HG03025 (cell line): ENCODE measurements around the gene PROX2.

Experiments
- ATAC-seq: cut with Tn5 transposase; IDR thresholded peaks from one replicate; pipeline ENCODE4 v1.9.1; 2021; ENCODE audit warnings: mild to moderate bottlenecking, moderate library complexity; ENCODE audit not compliant: unreplicated experiment, low FRiP score

PROX2 gene

DNA sequence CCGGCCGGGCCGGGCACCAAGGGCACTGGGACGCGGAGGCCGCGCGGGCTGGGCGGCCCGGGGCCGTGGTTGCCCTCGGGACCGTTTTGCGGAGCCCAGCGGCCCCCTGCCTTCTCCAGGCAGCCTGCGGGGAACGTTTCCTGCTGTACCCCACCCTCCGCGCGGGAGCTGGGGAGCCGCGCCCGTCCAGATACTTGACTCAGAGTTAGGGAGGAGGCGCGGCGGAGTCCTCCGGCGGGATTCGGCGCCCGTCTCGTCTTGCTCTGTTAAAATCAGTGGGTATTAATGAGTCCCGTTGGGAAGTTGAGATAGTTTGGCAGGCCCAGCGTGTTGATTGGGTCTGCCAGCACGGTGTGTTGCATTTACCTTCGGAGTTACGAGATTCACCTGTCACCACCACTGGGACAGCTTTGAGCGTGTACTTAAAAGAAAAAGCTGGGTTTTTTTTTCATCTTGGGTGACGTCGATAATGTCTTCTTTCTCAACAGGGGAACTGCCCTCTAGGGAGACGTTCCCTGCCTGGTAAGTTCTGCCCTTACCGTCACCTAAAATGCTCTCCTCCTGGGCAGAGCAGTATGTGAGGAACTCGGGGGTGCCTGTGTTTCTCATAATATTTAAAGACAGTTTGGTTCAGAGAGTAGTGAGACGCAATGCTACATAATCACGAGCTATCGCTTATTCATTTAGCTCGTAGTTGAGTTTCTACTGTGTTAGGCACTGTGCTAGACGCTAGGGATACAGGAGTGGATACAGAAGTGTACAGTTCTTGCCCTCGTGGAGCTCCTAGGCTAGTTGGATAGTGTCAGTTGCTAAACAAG is 6.4 kb upstream of the PROX2 start:
- peak; percentile 40 for ATAC-seq

DNA sequence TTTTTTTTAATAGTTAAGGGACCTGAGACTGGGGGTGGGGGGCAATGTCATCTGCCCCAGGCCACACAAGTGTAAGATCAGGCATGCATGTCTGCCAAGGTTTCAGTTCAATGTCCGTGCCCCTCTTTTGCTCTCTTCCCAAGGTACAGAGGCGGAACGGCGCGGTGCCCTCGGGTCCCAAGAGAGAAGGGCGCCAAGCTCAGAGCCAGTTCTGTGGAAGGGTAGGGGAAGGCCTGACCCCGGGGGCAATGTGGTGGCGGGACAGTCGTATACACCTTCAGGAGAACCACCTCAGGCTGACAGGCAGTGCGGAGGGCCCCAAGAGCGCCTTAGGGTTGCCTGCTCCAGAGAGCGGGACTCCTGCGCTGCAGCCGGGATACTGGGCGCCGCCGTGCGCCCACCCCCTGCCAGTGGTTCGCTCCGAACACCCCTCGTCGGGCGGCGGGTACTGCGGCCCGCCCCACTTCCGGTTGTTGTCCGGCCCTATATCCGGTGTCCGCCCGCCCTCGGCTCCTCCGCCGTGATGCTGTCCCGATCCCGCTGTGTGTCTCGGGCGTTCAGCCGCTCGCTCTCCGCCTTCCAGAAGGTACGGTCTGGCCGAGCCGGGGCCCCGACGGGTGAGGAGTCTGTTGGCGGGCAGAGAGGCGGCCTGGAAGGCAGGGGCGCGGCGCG is 5.6 kb upstream of the PROX2 start, which contains the start of gene DLST:
DLST (plus strand) TSS at position 486 of the 672 bp plus-strand sequence; CDS start at position 524, 38 bp downstream.
- peak; percentile 91 for ATAC-seq

DNA sequence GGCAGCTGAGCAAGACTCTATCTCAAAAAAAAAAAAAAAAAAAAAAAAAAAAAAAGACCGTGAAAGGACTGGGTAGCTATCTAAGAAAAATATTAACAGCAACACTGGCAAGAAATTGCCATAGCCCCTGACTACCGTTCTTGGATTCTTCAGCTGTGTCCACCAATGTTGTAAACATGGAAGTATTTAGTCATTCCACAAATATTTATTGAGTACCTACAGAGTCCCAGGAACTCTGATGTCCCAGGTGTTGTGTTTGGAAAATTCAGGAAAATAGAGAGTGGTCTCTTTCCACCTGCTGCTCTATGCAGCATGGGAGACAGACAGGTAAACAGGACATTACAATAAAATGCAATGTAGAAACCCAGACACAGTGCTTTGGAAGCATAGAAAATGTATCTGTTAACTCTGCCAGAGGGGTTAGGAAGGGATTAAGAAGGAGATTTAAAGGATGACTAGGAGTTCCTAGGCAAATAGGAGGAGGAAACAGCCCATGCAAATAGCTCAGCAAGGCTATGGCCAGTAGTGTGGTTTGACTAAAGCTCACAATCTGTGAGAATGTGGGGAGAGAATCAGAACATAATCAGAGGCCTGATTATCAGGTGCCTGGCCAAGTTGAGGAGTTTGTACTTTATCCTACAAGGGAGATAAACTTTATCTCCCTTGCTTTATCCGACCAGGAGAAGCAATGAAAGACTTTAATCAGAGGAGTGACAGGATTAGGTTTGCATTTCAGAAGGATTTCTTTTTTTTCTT is 3.7 kb upstream of the PROX2 start:
- ATAC-seq: no peak

DNA sequence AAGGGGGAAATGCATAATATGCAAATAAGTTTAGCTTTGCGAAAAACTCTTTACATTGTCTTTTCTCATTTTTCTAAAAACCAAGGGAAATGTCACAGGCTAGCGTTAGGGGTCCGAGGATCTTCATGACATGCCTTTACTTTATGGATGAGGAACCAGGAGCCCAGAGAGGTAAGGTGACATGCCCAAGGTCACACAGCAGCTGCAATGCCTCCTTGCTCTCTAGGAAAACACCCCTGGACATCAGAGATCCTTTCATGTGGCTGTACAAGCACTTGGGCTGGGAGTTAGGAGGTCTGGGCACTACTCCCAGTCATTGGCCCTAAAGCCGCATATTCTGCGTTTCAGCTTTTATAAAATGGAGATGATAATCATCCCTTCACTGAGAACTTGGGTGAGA is 741 bp downstream of the PROX2 start:
- no peak for ATAC-seq

DNA sequence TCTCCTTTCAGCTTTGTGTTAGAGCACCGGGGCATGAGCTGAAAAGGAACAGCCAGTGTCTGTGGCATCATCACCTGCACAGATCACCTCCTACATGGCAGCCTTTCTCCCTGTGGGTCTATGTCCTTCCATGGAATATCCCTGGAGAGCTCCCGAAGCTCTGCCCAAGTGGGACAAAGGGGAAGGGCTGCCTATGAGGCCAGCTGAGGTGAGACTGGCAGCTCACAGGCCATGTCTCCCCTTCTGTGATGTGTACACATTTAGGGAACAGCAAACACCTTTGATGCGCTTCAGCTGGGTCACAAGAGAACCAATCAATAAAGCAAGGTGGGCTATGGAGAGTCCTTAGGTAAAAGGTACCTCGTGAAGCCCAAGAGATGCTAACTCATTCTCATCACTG is 4.1 kb downstream of the PROX2 start:
- ATAC-seq: no peak

DNA sequence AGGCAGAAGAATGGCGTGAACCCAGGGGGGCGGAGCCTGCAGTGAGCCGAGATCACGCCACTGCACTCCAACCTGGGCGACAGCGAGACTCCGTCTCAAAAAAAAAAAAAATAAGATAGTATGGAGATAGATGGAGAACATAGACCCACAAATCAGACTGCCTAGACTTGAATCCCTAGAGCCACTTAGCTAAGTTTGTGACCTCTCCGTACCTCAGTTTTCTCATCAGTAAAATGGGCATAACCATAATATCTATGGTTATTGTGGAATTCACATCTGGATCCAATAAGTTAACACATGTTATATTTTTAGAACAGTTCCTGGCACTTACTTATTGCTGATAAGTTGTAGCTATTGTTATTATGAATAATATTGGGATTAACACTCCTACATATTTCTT is 7.2 kb downstream of the PROX2 start:
- ATAC-seq: no peak

DNA sequence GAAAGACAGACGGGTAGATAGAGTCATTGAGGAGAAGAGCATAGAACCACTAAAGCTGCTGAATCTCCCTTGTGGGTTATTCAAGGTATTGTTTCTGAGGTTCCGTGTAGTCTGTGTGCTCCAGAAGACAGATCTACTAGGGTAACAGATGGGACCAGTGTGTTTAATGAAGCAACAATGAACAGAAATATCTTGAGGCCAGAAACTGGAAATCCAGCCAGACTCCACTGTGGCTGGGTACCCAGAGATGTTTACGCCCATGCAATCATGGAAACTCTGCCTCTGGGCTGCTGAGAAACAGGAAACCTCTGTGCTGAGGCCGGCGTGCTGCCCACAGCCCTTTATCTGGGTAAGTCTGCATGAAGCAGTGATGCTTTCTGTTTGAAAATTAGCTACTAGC is 8.3 kb downstream of the PROX2 start:
- ATAC-seq: no peak

DNA sequence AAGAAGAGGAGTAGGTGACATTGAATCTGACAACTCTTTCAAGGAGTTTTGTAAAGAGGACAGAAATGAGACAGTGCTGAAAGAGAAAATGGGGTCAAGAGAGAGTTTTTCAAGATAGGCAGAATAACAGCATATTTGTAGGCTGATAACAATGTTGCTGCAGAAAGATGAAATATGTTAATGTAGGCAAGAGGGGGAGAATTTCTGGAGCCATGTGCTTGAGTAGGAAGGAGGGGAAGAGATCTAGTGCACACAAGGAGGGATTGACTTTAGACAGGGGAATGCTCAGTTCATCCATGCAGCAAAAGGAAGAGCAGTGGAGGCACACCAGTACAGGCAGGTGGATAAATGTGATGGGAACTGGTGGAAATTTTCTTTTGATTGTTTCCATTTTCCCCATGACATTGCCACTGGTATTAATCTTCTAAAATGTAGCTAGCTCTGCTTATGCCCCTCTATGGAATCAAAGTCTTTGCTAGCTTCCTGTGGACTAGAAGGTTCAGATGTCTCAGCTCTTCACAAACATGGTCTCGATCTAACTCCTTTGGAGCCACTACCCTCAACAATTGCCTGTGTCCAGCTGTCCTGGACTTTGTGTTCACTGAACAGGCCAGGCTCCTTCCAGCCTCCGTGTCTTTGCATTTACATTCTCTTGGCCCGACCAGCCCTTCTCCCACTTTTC is 9.1 kb downstream of the PROX2 start:
- no peak for ATAC-seq

DNA sequence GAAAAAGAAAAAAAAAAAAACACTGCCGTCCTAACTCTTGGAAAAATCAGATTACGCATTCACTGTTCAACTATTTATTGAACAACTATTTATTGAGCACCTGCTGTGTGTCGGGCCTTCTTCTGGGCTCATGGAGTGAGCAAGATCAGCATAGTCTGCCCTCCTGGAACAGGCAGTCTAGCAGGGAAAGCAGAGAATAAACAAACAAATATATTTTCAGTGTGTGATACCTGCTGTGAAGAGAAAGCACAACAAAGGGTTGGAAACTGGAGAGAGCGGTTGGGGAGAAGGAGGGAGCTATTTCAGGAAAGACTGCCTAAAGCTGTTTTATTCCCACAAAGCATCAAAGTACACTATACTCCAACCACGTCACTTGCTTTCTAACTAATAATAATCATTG is 10.8 kb downstream of the PROX2 start:
- ATAC-seq: no peak

DNA sequence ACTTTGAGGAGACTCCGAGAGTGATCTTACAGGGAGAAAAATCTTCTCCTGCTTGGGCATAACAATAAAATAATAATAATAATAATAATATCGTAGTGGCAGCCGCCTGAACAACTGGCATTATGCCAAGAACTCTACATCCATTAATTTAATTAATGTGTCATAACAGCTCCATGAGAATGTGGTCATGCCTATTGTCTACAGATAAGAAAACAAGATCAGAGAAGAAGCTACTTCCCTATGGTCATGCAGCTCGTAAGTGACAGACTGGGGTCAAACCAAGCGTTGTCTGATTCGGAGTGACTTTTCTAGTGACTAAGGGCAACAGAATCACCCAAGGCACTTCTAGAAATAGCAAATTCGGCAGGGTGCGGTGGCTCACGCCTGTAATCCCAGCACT is 11.7 kb downstream of the PROX2 start:
- no peak for ATAC-seq

DNA sequence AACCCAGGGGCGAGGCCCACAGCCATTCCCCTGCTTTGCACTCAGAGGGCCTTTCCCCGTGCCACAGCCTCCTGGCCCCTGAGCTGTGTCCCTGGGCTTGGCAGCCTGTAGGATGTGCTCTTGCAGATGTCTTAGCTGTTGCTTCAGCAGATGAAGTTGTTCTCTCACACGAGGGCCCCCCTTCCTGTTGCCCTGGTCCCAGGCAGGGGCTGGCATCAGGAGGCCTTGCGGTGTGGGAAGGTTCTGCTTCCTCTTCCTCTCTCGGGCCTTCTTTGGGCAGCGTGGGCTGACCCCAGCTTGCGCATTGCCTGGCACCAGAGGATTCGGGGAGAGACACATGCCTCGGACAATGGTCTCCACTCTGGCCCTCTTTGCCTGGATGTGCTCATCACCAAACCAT is 12.7 kb downstream of the PROX2 start:
- no peak for ATAC-seq

DNA sequence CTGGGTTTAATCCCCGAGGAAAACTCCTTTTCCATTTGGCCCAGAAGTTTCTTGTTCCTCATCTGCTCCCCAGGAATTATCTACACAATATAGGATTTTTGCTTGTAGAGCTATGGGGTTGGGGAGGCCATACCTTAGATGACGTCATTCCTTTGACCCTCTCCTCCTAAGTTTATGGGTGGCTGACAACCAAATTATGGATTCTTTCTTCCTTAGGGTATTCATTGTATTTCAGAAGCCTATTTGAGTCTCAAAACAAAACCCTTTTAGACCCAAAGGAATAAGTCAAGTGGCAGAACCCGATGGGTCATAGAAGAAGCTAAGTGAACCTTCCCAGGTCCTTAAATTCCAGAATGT is 14.2 kb downstream of the PROX2 start:
- ATAC-seq: no peak

DNA sequence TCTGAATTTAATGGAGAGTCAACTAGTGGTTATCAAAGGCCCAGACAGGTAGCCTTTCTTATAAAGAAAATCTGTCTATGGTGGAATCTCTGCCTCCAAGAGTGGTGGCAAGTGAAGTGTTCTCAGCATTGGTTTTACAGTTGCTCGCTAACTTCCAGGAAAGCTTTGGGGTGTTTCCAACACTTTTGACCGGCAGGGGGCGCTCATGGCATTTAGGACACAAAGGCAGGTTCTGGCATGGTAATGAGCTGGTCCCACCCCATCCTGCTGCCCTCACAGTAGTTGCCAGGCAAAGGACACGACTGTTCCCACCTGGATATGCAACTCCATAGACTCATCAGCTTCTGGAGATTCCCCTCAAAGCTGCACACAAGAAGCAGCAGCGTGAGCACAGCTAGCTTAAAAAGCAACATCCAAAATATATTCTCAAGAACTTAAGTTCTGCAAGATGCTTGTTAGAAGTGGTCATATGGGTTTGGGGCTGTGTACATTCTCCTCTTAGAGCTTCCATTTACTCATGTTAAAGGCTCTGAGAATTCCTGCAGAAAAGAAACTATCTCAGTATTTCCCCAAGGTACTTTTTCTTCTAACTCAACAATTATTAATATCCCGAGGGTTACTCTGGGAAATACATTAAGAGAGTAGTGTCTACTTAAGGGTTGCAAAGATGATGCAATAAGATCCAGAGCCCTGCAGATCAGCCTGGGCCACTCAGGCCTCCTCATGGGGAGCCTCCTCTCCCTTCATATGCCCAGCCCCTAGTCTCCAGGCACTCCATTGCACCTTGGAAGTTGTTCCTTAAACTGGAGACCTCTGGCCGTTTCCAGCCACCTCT is 14.8 kb downstream of the PROX2 start:
- ATAC-seq: peak; percentile 59

DNA sequence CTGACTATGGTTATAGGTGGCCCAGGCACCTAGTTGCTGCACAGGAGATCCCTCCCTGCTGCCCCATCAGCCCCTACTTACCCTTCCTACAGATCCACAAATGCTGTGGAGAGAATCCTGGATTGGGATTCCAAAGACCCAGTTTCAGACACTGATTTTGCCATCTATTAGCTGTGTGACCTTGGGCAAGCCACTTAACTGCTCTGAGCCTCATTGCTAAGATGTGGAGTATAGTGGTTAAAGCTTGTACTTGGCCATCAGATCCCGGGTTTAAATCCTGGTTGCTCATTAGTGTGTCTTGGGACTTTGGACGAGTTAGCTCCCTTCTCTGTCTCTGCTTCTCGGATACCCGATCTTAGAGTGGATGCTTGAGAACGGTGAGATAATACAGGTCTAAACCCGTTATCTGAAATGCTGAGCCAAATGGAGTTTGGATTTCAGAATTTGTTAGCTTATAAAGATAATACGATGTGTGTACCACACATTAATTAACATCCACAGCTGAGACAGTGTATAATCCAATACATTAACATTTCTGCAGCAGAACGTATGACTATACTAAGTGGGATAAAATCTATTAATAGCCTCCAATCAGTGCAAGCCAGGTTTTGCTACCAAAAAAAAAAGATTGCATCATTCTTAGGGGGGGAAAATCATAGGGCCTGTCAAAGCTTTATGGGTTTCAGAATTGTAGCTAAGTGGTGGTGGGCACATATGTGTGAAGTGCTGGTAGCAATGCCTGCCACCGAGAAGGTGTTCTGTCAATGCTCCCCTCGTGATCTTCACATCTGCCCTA is 16.0 kb downstream of the PROX2 start:
- no peak for ATAC-seq

DNA sequence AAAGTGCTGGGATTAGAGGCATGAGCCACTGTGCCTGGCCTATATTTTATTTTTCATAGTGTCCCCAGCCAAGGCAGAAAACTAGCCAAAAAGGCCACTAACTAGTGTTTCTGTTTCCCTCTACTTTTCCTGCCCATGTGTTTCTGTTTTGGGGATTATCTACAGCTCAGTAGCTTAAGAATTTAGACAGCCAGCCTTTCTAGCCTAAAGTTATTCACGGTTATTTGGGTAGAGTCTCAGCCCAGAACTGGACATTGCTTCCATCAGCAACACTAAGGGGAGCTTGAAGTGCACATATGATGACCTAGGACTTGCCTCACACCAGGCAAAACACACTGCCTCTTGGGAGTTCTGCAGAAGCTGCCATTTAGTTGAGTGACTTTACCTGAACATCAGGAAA is 17.9 kb downstream of the PROX2 start:
- no peak for ATAC-seq

DNA sequence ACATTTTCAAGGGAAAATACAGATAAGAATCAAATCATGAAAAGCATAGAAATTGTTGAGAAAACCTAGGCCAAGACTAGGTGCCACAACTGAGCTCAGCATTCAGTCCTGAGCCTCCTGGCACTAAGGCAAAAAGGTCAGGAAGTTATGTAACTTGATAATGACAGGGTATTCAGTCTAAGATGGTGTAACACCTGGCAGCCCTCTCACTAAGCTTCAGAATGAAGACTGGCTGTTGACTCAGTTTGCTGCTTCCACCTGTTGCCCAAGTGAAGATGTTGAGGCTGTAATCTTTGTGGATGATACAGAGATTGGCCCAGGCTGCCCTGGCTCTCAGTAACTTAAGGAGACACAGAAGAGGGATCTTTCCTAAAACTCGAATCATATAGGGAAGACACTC is 19.6 kb downstream of the PROX2 start:
- ATAC-seq: no peak

DNA sequence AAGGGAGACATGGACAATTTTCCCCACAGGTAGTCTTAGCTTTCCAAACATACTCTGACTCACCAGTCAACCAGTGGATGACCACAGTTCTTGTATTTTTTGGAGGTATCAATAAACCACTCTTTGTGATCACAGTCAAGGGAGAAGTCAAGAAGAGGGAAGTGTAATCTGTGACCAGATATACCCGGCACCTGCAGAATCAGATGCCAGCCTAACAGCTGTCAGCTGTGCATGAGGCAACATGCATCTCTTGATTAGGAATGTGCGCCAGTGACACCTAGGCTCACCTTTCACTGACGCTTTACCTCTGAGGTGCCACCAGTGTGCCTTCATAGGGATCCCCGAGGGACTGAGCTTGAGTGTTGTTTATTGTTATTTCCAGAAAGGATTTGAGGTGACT is 20.0 kb downstream of the PROX2 start:
- no peak for ATAC-seq

DNA sequence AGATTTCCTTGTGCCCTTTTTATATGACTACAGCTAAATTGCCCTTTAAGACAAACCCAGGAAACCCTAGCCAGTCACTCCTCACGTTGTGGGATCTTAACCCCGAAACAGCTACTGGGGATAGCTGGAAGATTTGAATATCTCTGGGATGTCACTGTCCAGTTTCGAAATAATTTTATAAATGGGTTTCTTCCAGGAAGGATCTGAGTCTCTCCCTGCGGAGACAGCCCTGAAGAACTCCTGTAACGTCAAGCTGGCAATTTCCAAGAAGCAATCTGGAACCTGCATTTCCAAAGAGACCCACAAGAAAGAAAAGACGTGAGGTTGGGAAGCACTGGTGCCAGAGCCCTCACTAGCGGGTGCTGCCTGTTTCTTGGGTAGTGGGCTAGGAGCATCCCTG is 20.9 kb downstream of the PROX2 start:
- no peak for ATAC-seq

DNA sequence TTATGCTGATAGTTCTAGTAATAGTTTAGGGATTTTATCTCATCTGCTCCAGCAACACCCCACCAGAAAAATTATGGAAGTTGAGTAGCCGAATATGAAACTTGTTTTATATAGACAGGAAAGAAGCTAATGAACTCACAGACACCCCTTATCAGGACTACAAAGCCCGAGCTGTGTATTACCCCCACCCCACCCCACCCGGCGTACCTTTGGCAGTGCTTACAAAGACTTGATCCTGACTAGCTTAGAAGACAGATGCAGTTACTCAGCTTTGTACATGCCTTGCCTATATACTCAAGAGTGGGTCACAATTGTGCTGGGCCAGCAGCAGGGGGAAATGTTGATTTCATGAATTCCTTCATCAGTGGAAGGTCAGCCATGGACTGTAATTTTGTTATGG is 22.4 kb downstream of the PROX2 start:
- no peak for ATAC-seq
